Measurements from ENCODE around the gene SLC12A9. TPM values are rescaled to one million over a fixed set of nuclear protein-coding genes. Genes with fewer than 3 reads are reported as not detected.

Gene SLC12A9
- total RNA-seq, 1 donor from 2014 or later, result 30.5 TPM

DNA sequence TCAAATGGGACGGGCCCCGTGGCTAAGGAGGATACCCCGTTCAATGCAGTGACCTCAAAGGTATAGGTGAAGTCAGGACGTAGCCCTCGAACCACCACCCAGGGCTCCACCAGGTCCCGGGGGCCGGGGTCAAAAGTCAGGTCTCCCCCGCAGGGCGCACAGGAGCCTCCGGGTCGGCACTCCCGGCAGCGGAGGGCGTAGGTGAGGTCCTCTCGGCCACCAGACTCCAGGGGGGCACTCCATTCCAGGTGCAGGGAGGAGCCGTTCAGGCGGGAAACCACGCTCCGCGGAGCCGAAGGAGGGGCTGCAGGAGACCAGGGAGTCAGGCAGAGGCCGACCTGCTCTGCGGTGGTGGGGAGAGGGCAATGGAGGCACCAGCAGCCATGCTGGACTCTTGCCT is 32.9 kb upstream of the SLC12A9 start:
- no peak for FAIRE-seq
- Mint-ChIP-seq H3K36me3 (ENCODE audit: low read depth, unreplicated experiment) (peaks cover 26% of the 10 kb centered on the region), H3K27me3 (ENCODE audit: low read depth, unreplicated experiment) (no peaks in the 10 kb centered on the region), H3K27ac (ENCODE audit: unreplicated experiment) (no peak overlapping the region), H3K4me1 (ENCODE audit: low read depth, unreplicated experiment) (no peaks in the 10 kb centered on the region), H3K9me3 (ENCODE audit: unreplicated experiment) (no peaks in the 10 kb centered on the region), H3K4me3 (ENCODE audit: unreplicated experiment) (no peak overlapping the region)
- Histone ChIP-seq H3K4me2 (ENCODE audit: low read length) (no peak overlapping the region), H3K9me3 (ENCODE audit: insufficient read depth, low read depth, low read length) (no peaks in the 10 kb centered on the region), H3K9ac (ENCODE audit: low read length) (no peak overlapping the region), H3K36me3 (ENCODE audit: insufficient read depth, low read length) (peaks cover 28% of the 10 kb centered on the region), H3K4me3 (ENCODE audit: insufficient read depth, low read depth, low read length) (no peak overlapping the region), H3K4me1 (ENCODE audit: insufficient read depth, low read length) (peaks cover 2% of the 10 kb centered on the region), H3K27me3 (ENCODE audit: insufficient read depth, low read length) (no peaks in the 10 kb centered on the region), H2AFZ (ENCODE audit: low read depth, low read length) (no peak overlapping the region), H3K79me2 (ENCODE audit: insufficient read depth, low read length) (peaks cover 8% of the 10 kb centered on the region), H4K20me1 (ENCODE audit: insufficient read depth, low read length) (peaks cover 45% of the 10 kb centered on the region), H3K27ac (ENCODE audit: low read depth, low read length) (no peak overlapping the region)
- TF ChIP-seq, protein P1, sequence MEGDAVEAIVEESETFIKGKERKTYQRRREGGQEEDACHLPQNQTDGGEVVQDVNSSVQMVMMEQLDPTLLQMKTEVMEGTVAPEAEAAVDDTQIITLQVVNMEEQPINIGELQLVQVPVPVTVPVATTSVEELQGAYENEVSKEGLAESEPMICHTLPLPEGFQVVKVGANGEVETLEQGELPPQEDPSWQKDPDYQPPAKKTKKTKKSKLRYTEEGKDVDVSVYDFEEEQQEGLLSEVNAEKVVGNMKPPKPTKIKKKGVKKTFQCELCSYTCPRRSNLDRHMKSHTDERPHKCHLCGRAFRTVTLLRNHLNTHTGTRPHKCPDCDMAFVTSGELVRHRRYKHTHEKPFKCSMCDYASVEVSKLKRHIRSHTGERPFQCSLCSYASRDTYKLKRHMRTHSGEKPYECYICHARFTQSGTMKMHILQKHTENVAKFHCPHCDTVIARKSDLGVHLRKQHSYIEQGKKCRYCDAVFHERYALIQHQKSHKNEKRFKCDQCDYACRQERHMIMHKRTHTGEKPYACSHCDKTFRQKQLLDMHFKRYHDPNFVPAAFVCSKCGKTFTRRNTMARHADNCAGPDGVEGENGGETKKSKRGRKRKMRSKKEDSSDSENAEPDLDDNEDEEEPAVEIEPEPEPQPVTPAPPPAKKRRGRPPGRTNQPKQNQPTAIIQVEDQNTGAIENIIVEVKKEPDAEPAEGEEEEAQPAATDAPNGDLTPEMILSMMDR (IDR thresholded peaks at IDR 0.05; ENCODE audit: insufficient read depth, low read depth, low read length), result no peak
- TF ChIP-seq EZH2 (IDR thresholded peaks at IDR 0.05; ENCODE audit: insufficient read depth, low read length), result no peak
- no peak for DNase-seq (ENCODE audit: low read depth)

DNA sequence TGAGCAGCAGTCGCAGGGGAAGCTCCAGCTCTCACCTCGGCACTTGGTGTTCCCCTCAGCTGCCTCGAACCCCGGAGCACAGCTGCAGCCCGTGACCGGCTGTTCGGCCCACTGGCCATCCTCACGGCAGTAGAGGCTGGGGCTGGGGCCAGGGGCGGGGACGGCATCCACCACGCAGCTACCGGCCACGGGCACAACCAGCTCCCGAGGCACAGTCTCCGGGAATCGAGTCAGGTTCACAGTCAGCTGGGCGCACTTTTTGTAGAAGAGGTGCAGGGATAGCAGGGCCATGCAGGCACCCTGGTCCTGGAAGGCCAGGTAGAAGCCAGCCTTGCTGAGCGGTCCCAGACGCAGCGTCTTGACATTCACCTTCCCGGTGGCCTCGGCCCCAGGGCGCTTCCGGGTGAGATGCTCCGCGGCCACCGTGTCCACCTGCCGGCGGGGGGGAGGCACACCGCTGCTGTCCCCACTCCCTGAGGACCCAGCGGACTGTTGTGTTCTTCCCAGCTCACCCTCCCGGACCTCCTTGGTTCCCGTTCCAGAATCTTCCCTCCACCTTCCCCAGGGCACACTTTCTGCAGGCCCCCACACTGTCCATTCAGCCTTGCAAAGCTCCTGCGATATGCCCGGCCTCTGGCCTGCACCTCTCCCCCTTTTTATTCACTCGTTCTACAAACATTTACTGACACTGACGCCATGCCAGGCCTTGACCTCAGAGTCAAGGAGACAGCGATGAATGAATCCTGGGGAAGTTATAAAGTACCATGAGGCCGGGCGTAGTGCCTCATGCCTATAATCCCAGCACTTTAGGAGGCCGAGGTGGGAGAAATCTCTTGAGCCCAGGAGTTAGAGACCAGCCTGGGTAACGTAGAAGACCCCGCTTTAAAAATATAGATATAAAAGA is 30.0 kb upstream of the SLC12A9 start:
- H3K27me3 Mint-ChIP-seq (ENCODE audit: low read depth, unreplicated experiment), result no peaks in the 10 kb centered on the region

More for the DNA sequence above, 30.0 kb upstream of the SLC12A9 start:
- Histone ChIP-seq H3K36me3 (ENCODE audit: insufficient read depth, low read length) (peaks cover 28% of the 10 kb centered on the region), H4K20me1 (ENCODE audit: insufficient read depth, low read length) (peaks cover 61% of the 10 kb centered on the region), H3K4me2 (ENCODE audit: low read length) (no peak overlapping the region), H3K4me3 (ENCODE audit: insufficient read depth, low read depth, low read length) (no peak overlapping the region), H3K27me3 (ENCODE audit: insufficient read depth, low read length) (no peaks in the 10 kb centered on the region), H2AFZ (ENCODE audit: low read depth, low read length) (no peak overlapping the region), H3K27ac (ENCODE audit: low read depth, low read length) (no peak overlapping the region), H3K4me1 (ENCODE audit: insufficient read depth, low read length) (peaks cover 17% of the 10 kb centered on the region), H3K9ac (ENCODE audit: low read length) (no peak overlapping the region), H3K9me3 (ENCODE audit: insufficient read depth, low read depth, low read length) (no peaks in the 10 kb centered on the region), H3K79me2 (ENCODE audit: insufficient read depth, low read length) (peaks cover 34% of the 10 kb centered on the region)
- no peak overlapping the region for H3K4me3 Mint-ChIP-seq (ENCODE audit: unreplicated experiment)
- H3K4me1 Mint-ChIP-seq (ENCODE audit: low read depth, unreplicated experiment), result peaks cover 8% of the 10 kb centered on the region
- TF ChIP-seq EZH2 (IDR thresholded peaks at IDR 0.05; ENCODE audit: insufficient read depth, low read length), result no peak
- TF ChIP-seq, protein P1 (IDR thresholded peaks at IDR 0.05; ENCODE audit: insufficient read depth, low read depth, low read length), result no peak
- no peaks in the 10 kb centered on the region for H3K9me3 Mint-ChIP-seq (ENCODE audit: unreplicated experiment)
- no peak overlapping the region for H3K27ac Mint-ChIP-seq (ENCODE audit: unreplicated experiment)
- no peak for FAIRE-seq
- peaks cover 22% of the 10 kb centered on the region for H3K36me3 Mint-ChIP-seq (ENCODE audit: low read depth, unreplicated experiment)
- no peak for DNase-seq (ENCODE audit: low read depth)

Measured in astrocyte (in vitro differentiated cells and primary cell).